Stimulated activated CD4-positive, alpha-beta T cell treated with anti-CD3 and anti-CD28 coated beads, Interleukin-15, amount 100 ng/mL, for 24 hours (primary cell): ENCODE measurements around the gene LRMDA.

Experiments
- DNase-seq: peaks from one replicate; pipeline ENCODE4 v3.0.0-alpha.2; 2020

LRMDA gene

GRCh38 chr10:75431180-75432111 is at the start of gene LRMDA:
Gene LRMDA (plus strand): TSS chr10:75431624.
- DNase-seq = no peak

DNA sequence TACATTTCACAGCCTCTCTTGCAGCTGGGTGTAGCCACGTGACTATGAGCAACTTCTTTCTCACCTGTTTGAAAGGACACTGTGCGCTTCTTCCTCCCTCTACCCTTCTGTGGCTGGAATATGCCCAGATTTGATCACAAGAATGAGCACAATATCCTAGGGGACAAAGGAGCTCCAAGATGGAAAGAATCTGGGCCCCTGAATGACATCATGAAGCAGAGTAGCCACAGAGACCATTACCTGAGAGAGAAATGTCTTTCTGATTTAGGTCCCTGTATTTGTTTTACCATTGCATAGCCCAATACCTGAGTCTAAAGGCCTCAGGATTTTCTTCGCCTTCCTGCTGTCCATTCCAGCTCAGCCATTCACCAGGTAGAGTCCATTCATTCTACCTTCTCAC is 45.3 kb upstream of the LRMDA start:
- no peak for DNase-seq

GRCh38 chr10:75388082-75388481 is 43.3 kb upstream of the LRMDA start:
- DNase-seq = no peak

- DNase-seq = no peak
Measured at GRCh38 chr10:75390178-75390577, 41.2 kb upstream of the LRMDA start.

- DNase-seq = no peak
Measured at GRCh38 chr10:75392271-75392670, 39.2 kb upstream of the LRMDA start.

DNA sequence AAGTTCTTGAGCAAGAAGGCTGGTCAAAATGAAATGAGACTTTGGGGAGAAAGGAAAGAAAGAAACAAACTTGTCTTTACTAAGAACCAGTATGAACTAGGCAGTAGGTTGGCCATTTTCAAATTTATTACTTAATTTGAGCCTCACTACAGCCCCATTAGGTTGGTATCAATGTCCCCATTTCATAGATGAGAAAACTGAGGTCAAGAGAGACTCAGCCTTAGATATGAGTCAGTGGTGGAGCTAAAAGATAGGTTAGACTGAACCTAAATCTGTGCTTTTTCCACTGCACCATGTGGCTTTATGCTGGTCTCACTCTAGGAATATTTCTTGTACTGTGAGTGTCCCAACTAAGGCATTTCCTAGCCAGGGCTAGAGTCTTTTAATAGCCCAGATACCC is 38.7 kb upstream of the LRMDA start:
- no peak for DNase-seq

DNA sequence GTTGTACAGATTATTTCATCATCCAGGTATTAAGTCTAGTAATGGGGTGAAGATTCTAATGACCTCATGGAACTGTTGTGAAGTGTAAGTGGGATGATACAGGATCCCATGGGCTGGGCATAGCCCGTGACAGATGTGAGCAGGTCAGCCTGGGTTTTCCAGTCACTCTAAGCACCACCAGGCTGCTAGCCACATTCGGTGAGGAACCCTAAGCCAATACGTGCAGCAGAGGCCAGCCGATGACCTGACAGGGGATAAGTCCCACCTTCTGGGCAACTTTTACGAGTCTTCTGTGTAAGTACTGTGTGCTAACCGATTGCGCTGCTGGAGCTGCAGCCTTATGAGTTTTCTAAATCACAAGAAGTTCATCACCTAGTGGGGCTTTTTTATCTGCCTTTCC is 37.2 kb upstream of the LRMDA start:
- DNase-seq = no peak

DNA sequence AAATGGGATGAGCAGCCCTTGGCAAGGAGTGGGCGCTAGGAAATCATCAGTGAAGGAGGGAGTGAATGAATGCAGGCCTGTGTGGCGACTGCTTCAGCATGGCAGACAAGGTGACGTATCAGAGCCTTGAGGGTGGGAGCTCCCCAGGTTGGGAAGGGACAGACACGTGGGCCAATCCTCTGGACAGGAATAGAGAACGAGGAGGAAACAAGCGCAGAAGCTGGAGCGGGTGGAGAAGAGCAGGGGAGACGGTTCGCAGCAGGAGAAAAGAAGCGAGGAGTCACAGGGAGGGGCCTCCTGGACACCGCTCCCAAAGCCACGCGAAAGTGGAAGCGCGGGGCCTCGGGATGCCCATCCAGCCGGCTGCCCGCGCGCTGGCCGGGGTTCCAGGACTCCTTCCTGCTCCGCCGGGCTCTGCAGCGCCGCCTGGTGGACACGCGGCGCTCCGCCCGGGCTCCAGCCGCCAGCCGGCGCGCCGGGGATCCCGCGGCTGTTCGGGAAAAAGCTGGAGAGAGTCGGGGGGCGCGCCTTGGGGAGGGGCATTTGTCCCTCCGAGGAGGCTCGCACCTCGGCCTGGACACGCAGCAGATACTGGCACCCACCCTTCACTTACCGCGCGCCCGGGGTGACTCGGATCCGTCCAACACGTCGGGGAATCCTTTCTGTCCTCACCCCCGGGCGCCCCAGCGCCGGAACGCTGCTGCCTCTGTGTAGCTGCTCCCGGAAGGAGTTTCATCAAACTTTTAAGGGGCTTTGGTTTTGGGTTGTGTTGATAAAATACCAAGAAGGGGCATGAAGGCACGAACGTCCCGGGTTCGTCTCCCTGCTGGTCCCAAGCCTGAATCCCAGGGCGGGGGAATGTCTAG is 36.1 kb upstream of the LRMDA start:
- peak; percentile 57 for DNase-seq

DNA sequence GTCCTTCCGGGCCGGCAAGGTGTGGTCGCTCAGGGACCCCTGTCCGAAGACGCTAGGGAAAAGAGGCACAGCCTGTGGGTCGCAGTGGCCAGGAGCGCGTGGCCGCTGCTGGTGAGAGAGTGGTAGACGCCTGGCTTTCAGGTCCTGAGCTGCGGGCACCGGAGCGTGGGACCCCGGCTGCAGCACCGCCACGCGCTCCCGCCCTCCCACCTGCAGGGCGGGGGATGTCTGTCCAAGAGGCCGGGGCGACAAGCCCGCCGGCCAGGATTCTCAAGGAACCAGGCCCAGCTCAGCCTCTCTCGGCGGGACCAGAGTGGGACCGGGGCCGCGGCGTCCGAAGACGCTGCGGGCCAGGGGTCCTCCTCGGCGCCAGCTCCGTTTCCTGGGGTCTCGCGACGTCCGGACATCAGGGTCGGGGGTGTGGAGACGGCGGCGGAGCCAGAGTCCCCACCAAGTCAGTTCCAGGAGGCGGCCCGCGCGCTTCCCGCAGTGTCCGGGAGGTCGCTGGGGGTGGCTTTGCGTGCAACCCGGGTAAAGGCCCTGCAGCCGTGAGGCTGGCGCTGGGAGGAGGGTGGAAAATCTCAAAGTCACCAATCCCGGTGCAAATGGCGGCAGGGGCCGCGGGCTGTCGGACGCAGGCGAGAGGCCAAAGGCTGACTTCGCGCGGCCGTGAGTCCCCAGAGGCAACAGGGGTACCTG is 35.3 kb upstream of the LRMDA start:
- no peak for DNase-seq

DNA sequence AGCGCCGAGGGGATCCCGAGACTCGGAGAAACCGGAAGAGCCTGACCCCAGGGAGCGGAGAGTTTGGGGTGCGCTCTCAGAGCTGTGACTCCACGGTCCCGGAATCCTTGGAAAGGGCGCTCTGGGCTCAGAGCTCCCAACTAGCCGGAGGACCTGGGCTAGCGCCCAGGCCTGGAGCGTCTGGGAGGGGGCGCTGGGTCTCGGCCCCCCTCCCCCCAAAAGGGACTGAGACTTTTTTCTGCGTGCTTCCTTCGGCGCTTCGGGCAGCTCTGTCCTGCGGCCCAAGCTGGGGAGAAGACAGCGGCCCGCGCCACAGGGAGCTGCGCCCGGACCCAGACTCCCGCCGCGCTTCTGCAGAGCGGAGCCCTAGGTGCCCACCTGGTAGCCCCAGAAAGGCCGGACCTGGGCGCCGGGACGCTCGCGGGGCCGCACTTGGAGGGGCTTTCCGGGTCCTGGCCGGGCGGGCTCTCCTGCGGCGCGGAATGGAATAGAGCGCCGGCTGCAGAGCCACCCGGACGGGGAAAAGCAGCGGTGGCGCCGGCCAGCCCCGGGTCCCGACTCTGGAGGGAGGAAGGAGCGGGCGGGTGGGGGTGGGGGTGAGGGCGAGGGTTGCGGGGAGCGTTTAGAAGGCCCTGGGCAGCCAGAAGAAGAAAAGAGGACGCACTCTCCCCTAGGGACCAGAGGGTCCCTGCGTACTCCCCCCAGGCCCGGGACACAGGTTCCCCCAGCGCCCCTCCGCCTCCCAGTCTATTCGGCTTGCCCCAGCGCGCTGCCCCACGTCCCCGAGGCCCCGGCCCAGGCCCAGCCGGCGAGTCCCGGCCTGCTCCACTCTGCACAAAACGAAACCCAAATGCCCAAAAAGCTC is 34.6 kb upstream of the LRMDA start:
- DNase-seq = no peak

DNA sequence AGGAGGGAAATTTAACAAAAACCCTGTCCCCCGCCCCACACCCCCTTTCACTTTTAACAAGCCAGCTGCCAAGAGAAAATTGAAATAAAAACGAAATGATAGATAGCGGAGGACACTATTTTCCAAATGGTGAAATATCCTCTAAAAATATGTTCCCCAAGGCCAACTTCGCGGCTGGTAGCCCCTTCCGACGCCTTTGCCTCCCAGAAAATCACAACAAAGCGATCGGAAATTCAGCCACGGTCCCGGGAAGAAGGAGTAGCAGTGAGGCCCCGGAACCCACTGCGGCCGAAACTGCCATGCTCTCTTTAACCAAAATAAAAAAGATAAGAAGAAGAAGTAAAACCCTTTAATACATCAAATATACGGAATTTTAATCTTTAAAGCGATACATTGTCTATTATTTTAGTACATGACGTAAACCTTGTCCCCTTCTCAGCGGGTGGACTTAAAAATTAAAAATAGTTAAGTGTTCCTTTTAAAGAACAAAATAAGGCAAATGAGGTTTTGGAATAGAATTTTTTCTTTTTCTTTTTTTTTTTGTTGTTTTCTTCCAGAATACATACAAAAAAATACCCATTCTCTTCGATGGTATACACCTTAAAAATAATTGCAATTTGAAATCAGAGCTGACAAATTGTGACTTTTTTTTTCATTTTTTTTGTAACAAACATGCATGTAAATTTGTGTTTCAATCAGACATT is 33.8 kb upstream of the LRMDA start:
- DNase-seq = no peak

- DNase-seq = no peak
Measured at GRCh38 chr10:75398200-75398691, 33.2 kb upstream of the LRMDA start.

GRCh38 chr10:75398692-75399460 is 32.5 kb upstream of the LRMDA start:
- no peak for DNase-seq

DNA sequence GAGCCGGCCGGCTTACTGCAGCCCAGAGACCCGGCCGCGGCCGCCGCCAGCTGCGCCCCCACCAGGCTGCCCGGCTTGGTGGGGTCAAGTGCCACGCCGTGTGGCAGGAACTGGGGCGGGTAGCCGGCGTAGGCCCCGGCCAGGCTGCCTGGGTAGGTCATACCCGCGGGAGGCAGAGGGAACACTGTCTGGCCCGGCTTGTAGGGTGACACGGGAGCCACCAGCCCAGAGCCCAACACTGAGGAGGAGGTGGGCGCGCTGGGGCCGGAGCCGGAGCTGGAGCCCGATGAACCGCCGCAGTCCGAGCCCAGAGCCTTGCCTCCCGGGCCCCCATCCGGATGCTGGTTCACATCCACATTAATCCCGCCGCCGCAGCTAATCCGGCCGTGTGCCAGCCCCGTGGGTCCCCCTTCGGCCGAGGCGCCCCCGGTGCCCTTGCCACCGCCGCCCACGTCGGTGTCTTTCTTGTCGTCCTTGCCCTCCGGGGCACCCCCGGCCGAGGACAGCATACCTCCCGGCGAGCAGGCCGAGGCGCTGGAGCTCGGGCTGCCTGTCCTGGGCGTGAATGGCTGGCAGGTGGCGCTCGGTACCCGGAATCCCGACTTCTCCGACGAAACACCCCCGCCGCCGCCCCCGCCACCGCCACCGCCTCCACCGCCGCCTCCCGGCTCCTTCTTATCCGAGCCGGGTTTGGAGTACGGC is 31.8 kb upstream of the LRMDA start:
- DNase-seq = peak; percentile 69

DNA sequence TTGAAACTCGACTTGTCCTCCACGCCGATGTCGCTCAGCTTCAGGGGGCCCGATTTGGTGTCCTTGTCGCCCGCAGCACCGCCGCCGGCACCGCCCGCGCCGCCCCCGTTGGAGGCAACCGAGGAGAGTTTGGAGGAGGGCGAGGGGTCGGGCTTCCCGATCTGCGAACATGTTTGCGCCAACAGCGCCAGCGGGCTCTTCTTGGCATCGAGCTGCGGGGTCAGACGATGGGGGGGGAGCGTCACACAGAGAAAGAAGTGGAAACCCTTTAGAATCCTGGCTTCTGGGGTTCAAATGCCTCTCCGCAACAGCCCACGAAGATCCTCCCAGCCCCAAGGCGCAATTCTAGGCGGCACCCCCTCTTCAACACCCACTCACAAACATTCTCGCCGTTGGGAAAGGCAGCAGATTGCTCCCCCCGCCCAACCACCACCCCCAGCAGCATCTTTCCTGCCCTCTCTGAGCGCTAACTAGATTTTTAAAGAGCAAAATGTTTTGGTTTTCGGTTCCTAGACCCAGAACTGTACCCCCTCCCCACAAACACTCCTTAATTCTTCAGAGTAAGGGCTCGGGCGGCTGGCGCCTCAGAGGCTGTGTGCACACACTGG is 31.2 kb upstream of the LRMDA start:
- no peak for DNase-seq

- DNase-seq = peak; percentile 46
Measured at GRCh38 chr10:75400771-75401568, 30.5 kb upstream of the LRMDA start.

- DNase-seq = peak; percentile 70
Measured at GRCh38 chr10:75401569-75402485, 29.6 kb upstream of the LRMDA start, which contains the start of gene ZNF503. Gene ZNF503 (minus strand): TSS chr10:75401764. CDS start chr10:75401419, 345 bp downstream.
